CD4-positive, alpha-beta T cell treated with Interferon alpha-2 for 1 hour (primary cell): ENCODE measurements around the gene POR.

ENCODE experiments used
- DNase-seq, 2 donors: peaks; one replicate each; pipeline ENCODE4 v3.0.0-alpha.2; 2020 to 2022

The POR gene

DNA sequence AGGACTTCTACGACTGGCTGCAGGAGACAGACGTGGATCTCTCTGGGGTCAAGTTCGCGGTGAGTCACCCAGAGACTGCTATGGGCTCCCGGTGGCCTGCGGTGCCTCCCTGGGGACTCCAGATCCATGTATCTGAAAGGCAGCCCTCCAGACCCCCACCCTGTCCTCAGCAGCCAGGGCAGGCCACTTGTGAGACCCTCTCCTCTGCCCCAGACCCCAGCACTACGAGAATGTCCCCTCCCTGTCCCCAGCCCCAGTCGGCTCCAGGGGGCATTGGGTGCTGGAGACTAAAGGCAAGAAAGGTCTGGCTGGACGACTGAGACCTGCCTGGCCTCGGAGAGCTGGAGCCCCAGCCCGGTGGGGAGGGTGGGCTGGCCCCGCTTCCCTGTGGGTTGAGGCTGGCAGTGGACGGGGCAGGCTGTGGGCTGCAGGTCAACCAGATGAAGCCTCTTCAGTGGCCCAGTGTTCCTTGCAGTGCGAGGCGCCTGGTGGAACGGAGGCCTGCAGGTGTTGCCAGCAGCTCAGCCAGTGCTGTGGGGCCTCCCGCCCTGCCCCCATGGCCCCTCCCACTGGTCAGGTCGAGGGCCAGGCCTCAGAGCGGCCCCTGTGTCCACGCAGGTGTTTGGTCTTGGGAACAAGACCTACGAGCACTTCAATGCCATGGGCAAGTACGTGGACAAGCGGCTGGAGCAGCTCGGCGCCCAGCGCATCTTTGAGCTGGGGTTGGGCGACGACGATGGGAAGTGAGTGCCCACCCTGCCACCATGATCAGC lies 65.7 kb downstream of the POR start:
- DNase-seq, result no peak

DNA sequence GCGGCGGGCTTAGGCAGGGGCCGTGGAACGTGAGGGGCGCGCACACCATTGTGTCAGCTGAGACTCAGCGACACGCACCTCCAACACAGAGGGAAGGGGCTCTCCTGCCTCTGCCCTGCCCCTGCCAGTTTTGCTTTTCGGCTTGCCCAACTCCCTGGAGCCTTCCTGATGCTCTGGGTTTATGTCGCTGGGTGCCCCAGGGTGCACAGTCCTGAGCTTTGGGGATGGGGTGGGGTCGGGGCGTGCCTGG lies 66.2 kb downstream of the POR start:
- no peak for DNase-seq

GRCh38 chr7:75981453-75982305 lies 66.7 kb downstream of the POR start:
- DNase-seq, result no peak

DNA sequence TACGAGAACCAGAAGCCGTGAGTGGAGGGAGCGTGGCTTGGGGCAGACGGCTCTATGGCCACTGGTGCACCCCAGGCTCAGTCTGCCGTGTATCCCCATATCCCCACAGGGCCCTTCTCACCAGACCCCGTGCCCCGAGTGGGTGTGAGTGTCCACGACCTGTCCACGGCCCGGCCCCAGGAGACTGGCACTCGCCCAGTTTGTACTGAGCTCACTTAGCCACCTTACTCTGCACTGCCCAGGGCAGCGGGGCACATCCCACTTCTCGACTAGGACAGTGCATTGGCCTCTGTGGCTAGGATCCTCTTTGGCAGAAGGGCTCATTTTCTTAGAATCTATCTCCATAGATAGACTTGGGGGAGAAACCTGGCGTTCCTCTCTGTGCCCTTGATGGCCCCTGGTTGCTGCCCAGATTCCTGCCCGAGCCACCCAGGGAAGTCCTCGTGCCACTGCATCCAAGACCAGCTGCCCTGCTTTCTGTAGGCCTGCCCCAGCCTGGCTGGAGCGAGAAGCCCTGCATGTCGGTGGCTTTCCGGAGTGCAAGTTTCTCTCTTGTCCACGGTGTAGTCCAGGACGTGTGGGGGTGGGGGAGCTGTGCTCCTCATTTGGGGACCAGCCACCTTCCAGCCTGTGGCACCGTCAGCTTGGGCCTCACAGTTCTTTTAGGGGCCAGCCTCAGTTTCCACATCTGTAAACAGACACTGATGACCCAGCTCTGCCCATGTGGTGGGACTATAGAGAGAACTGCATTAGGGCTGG lies 67.5 kb downstream of the POR start:
- no peak for DNase-seq

DNA sequence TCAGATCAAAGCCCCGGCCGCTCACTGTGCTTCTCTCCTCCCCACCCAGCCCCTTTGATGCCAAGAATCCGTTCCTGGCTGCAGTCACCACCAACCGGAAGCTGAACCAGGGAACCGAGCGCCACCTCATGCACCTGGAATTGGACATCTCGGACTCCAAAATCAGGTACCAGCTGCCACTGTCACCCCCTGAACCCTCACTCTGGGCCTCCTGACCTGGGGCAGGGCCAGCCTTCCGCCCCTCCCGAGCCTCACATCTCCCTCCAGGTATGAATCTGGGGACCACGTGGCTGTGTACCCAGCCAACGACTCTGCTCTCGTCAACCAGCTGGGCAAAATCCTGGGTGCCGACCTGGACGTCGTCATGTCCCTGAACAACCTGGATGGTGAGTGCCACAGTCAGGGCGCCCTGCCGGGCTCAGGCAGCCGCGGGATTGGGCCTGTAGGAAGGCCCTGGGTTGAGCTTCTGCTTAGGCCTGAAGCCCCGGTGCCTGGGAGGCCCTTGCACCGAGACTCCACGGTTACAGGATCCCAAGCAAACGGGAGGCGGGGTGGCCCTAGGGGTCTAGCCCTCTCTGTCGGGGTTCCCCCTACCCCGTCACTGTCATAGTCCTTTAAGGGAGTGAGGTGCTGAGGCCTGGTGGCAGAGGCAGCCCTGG lies 68.6 kb downstream of the POR start:
- no peak for DNase-seq

GRCh38 chr7:75984130-75985008 lies 69.4 kb downstream of the POR start:
- no peak for DNase-seq

- DNase-seq, result no peak
Measured at GRCh38 chr7:75985009-75985517, 70.1 kb downstream of the POR start.

DNA sequence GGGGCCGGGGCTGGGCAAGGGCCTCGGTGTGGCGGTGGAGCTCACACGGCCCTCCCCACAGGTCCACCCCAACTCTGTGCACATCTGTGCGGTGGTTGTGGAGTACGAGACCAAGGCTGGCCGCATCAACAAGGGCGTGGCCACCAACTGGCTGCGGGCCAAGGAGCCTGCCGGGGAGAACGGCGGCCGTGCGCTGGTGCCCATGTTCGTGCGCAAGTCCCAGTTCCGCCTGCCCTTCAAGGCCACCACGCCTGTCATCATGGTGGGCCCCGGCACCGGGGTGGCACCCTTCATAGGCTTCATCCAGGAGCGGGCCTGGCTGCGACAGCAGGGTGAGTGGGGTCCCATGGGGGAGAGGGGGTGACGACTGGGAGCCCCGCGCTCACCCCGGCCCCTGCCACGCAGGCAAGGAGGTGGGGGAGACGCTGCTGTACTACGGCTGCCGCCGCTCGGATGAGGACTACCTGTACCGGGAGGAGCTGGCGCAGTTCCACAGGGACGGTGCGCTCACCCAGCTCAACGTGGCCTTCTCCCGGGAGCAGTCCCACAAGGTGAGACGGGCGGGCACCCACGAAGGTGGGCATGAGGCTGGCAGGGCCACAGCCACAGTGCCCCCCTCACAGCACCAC lies 70.7 kb downstream of the POR start:
- no peak for DNase-seq

DNA sequence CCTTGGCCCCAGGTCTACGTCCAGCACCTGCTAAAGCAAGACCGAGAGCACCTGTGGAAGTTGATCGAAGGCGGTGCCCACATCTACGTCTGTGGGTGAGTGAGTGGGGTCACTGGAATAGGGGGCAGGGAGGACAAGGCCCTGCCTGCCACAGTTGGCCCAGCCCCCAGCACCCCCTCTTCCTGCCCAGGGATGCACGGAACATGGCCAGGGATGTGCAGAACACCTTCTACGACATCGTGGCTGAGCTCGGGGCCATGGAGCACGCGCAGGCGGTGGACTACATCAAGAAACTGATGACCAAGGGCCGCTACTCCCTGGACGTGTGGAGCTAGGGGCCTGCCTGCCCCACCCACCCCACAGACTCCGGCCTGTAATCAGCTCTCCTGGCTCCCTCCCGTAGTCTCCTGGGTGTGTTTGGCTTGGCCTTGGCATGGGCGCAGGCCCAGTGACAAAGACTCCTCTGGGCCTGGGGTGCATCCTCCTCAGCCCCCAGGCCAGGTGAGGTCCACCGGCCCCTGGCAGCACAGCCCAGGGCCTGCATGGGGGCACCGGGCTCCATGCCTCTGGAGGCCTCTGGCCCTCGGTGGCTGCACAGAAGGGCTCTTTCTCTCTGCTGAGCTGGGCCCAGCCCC lies 71.3 kb downstream of the POR start:
- DNase-seq, result no peak

DNA sequence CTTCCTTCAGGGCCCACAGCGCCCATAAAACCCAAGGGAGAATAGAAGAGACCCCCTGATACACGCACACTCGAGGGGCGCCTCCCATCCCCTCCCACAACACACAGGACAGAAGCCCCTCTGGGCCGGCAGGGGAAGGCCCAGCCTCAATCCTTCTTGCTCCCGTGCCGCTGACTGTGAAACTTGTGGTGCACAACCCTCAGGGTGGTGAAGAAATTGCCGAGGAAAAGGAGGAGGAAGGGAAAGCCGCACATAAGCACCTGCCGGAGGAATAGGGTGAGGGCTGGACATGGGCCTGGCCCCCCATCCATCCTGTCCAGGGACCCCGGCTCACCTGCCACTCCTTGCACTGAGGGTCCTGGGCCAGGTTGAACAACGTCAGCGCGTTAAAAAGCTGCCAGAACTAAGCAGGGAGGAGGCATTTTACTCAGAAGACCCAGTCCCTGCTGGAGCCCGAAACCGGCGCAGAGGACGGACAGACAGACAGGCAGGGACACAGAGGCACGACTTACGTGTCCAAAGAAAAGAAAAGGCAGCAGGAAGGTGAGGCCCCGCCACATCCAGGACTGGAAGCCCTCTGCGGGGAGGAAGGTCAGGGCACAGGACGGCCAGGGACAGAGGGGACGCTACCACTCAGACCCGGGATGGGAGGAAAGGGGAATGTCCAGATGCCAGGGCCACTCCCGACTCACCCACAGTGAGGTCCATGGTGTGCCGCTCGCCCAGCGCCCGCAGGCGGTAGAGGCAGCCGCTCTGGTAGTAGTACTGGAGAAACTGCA lies 72.3 kb downstream of the POR start:
- no peak for DNase-seq

DNA sequence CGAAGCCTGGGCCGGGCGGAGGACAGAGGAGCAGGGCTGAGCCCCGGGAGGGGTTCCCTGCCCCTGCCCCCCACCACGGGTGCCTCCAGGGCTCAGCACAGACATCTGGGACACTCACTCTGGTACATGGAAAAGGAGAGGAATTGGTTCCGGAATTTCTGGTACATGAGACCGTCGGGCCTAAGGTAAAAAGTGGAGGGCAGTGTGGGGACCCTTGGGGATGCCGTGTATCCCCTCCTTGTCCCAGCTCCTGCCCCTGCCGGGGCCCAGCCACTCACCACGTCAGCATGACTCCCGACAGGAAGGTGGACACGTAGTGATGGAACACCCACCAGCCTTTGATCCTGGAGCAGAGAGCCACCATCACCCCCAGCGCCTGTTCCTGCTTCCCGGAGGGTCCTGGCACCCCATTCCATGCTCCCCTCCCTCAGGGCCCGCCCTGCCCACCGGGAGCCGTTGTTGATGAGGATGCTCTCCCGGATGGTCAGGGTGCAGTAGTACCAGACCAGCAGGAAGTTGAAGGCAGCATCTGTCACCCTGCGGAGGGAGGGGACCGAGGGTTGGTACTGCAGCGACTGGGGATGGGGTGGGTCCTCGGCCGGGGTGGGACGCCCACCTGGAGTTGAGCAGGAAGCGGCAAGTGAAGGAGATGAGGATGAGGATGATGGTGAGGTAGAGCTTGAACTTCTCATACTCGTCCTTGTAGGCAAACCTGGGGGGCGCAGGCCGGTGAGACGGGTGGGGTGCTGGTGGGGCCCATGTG lies 73.0 kb downstream of the POR start:
- DNase-seq, result no peak

- DNase-seq, result no peak
Measured at GRCh38 chr7:75988568-75989499, 73.9 kb downstream of the POR start.

GRCh38 chr7:75989500-75990388 lies 74.8 kb downstream of the POR start:
- no peak for DNase-seq

- DNase-seq, result no peak
Measured at GRCh38 chr7:75991531-75992082, 76.7 kb downstream of the POR start.

GRCh38 chr7:75992083-75992755 lies 77.3 kb downstream of the POR start:
- no peak for DNase-seq
